Bone marrow (tissue), 2 donors: Measurements from ENCODE around the gene PRPF18.
A peak's percentile ranks its signal among the peaks of the same experiment; 100 is the strongest.
"Not testable (repeated sequence)": the region's sequence is repeated elsewhere in the genome, so short reads cannot be mapped to it uniquely, and the experiment has no call there.

Source experiments
- DNase-seq, 2 donors: peaks; one replicate each; lab custom pipeline; 2025; lab: John Stamatoyannopoulos, UW

PRPF18 gene

GRCh38 chr10:13586676-13587355, at the start of gene PRPF18:
PRPF18 (plus strand) TSS chr10:13586965; CDS start chr10:13587087, 122 bp downstream.
- DNase-seq, result peak; percentile 74 to 93

GRCh38 chr10:13537985-13538384, 48.8 kb upstream of the PRPF18 start:
- DNase-seq, result not testable (repeated sequence)

DNA sequence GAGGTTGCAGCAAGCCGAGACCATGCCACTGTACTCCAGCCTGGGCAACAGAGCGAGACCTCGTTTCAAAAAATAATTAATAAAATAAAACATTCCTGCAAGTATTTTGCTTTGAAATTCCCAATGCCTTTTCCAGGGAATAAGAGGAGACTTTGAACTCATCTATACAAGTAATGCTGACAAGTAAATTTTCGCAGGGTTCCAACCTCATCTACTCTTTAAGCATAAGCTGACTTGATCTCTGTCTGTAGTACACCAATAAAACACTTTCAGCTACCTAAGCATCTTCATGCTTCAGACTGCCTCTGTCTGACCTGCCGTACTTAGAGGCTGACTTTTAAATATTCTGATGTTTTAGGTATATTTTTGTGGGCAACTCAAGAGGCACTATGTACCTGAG, 44.2 kb upstream of the PRPF18 start:
- no peak for DNase-seq

- no peak for DNase-seq
Observed at GRCh38 chr10:13550802-13551201, 36.0 kb upstream of the PRPF18 start.

DNA sequence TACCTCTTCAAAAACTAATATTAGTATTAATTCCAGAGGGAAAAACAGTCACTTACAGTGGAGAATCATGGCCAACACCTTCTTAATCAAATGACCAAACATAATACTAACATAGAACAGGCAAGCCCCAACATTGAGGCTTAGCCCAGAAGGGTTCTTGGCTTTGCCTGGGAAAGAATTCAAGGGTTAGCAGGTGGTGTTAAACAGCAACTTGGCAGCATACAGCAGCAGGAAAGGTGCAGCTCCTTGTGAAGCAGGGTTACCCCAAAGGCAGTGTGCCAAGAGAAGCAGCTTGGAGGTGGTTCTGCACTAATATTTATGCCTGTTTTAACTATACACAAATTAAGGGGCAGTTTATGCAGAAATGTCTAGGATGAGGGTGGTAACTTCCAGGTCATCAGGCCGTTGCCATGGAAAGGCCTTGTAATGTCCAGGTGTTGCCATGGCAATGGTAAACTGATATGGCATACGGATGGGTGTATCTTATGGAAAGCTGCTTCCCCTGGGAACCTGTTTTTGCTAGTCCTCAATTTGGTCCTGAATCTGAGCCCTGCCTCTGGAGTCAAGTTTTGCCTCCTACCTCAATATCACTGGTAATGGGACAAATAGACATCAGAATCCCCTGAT, 30.8 kb upstream of the PRPF18 start:
- no peak for DNase-seq

- DNase-seq, result no peak
Observed at GRCh38 chr10:13559124-13559700, 27.6 kb upstream of the PRPF18 start.

DNA sequence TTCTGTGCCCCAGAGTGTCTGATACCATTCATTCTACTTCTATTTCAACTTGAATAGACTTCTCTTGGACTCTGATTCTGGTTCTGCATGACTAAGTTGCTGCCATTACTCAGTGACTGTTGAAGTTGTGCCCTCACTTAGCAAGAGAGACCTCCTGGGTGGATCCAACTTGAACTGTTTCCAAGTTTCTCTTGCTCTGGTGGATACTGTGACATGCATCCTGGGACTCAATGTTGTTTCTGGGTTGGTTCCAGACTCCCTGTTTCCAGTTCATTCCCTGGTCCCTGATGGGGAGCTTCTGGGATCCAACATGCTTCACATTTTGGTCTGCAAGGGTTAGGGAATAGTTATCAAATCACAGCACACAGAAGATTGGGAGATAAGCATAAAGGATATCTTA, 26.2 kb upstream of the PRPF18 start:
- no peak for DNase-seq

- DNase-seq, result no peak
Observed at GRCh38 chr10:13563481-13564445, 23.0 kb upstream of the PRPF18 start.

DNA sequence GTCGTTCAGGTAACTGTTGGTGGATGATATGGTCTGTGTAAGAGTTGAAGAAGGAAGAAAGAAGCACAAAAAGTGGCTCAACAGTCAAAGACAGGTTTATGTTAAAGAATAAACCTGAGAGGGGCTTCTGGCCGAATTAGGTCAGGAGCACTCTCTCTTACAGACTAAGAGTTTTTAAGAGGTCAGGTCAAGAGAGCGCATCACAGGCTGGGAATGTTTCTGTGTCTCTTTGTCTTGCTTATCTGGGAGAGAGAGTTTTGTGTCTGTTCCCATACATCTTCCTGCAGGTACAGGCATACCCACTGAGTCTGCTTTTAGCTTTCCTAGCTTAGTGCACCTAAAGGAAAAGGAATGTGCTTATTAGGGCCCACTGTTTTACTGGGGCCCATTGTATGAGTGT, 22.2 kb upstream of the PRPF18 start:
- DNase-seq, result no peak

- no peak for DNase-seq
Observed at GRCh38 chr10:13567030-13567429, 19.7 kb upstream of the PRPF18 start.

DNA sequence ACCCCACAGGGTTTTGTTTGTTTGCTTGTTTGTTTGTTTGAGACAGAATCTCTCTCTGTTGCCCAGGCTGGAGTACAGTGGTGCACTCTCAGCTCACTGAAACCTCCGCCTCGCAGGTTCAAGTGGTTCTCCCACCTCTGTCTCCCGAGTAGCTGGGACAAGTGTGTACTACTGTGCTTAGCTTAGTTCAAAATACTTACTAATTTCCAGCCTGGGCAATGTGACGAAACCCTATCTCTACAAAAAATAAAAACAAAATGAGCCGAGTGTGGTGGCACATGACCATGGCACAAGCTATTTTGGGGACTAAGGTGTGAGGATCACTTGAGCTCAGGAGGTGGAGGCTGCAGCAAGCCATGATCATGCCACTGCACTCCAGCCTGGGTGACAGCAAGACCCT, 15.2 kb upstream of the PRPF18 start:
- no peak for DNase-seq

DNA sequence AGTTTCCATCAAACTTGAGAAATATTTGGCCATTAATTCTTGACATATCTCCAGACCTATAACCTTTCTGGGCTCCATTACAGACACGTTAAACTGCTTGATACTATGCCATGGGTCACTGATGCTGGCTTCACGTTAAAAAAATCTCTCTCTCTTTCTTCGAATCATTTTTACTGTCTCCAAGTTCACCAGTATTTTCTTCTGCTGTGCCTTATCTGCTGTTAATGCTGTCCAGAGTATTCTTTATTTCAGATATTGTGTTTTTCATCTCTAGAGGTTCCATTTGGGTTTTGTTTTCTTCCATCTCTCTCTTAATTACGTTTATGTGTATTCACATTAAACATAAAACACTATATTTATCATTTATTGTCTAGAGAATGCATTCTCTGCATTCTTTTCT, 12.8 kb upstream of the PRPF18 start:
- DNase-seq, result no peak

- no peak for DNase-seq
Observed at GRCh38 chr10:13585195-13585751, 1.5 kb upstream of the PRPF18 start.

- DNase-seq, result no peak
Observed at GRCh38 chr10:13585943-13586342, 822 bp upstream of the PRPF18 start.

- no peak for DNase-seq
Observed at GRCh38 chr10:13587391-13587790, 626 bp downstream of the PRPF18 start.

DNA sequence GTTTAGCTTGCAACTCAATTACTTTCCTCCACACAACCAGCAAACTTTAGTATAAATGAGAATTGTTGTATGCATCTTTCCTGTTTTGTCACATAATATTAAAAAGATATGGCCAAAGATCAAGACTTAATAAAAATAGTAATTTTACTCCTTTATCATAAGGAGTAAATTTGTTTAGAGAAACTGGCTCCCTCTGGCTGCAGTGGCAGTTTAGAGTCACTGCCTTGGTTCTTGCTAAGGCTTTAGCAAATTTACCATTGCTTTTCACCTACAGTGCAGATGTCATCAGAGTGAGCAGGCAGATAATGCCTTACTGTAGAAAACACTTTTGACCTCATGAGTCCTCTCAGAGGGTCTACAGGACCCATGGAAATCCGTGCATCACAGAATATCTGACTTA, 2.6 kb downstream of the PRPF18 start:
- no peak for DNase-seq

- DNase-seq, result no peak
Observed at GRCh38 chr10:13590886-13591285, 4.1 kb downstream of the PRPF18 start.

DNA sequence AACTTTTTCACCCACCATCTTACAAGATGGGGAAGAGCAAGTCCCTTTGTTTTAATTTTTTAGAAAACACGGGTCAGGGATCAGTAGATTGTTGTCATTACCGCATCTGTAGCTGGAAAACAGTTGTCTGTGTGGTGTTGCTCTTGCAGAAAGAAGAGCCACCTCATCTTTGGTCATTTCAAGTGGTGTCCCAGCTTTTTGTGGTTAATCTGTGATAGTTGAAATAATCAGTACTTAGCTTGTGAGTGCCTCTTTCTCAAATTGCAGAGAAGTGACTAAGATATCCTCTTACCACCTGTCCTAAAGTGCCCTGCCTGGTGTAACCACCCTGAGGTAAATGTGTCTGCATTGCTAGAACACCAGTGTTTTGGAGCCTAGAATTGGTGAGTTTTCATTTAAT, 5.5 kb downstream of the PRPF18 start:
- no peak for DNase-seq

DNA sequence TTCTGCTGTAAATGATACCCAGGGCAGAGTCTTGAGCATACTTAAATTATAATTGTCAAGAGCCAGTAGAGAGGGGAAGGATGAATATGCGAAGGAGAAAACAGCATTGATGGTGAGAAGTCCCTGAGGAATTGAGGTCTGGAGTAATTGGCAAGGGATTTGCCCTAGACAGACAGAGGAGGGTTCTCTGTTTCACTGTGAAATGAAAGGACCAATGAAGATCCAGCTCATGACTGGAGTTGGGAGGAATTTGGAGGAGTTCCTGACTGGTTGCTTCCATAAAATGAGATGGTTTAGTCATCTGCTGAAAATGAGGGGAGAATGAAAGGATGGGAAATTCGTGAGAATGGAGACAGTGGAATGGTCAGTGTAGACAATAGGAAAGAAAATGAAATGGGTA, 6.8 kb downstream of the PRPF18 start:
- no peak for DNase-seq

- no peak for DNase-seq
Observed at GRCh38 chr10:13594641-13595040, 7.9 kb downstream of the PRPF18 start.

DNA sequence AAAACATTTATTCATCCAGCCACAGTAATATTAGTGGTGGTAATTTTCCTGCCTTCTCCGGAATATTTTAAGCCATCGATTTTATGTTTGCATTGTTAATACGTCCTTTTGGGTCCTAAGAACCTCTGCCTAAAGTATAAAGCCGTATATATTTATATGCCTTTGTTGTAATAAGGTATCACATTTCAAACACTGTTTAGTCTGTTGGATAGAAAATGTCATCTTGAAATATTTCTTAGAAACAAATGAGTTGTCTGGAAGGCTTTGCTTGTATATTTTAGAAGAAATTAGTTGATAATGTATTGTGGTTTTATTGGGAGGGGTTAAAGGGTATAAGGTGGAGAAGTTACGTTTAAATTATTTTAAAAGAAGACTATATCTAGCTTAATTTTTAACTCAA, 11.1 kb downstream of the PRPF18 start:
- DNase-seq, result no peak
